Measurements from ENCODE around the gene DDIT4L.

DNA sequence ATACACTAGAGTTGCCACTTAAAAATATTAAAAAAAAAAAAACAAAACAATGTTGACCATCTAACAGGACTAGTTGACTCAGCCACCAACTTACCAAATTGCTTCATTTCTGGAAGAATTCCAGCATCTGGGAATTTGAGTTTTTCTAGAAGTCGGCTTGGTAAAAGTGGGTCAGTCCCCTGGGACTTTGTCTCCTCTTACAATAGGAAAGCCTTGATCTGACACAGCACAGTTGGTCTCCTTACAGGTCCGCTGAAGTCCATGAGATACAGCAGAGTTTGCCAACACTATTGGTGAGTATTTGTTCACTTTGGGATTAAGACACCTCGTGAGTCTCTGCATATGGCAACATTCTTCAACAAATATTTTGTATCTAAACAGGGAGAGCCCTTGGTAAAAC, 18.2 kb upstream of the DDIT4L start:
- TF ChIP-seq POLR2AphosphoS5 (IDR thresholded peaks at IDR 0.05) (no peak), POLR2A (IDR thresholded peaks at IDR 0.05) (no peak)
- TF ChIP-seq, protein P1, sequence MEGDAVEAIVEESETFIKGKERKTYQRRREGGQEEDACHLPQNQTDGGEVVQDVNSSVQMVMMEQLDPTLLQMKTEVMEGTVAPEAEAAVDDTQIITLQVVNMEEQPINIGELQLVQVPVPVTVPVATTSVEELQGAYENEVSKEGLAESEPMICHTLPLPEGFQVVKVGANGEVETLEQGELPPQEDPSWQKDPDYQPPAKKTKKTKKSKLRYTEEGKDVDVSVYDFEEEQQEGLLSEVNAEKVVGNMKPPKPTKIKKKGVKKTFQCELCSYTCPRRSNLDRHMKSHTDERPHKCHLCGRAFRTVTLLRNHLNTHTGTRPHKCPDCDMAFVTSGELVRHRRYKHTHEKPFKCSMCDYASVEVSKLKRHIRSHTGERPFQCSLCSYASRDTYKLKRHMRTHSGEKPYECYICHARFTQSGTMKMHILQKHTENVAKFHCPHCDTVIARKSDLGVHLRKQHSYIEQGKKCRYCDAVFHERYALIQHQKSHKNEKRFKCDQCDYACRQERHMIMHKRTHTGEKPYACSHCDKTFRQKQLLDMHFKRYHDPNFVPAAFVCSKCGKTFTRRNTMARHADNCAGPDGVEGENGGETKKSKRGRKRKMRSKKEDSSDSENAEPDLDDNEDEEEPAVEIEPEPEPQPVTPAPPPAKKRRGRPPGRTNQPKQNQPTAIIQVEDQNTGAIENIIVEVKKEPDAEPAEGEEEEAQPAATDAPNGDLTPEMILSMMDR (IDR thresholded peaks at IDR 0.05), result no peak
